WTC11 (cell line): ENCODE measurements around the gene FGF1. TPM values are rescaled to one million over a fixed set of nuclear protein-coding genes. Genes with fewer than 3 reads are reported as not detected.

Source experiments
- ATAC-seq: fragments of 200-7000 bp; cut with Tn5 transposase; 2 replicates; pipeline ENCODE4 v1.10.0; 2021; ENCODE audit warnings: mild to moderate bottlenecking, moderate library complexity
- CTCF ChIA-PET: fragments of 300-600 bp; sonication (Branson Sonifier 250); formaldehyde crosslinking; loops from one replicate; lab custom pipeline; 2021; ENCODE audit warnings: antibody characterized with exemption; lab: Charles Lee
- POLR2A ChIA-PET: fragments of 350-600 bp; sonication (Branson Sonifier 250); formaldehyde crosslinking; loops from one replicate; lab custom pipeline; 2021; ENCODE audit warnings: antibody characterized with exemption; lab: Charles Lee
- DNase-seq: peaks from one replicate; pipeline ENCODE4 v3.0.0; 2021; ENCODE audit warnings: low spot score
- H3K27ac Mint-ChIP-seq: 2 replicates; pipeline ENCODE4 v1.8.0; 2021; ENCODE audit warnings: mixed read lengths
- H3K27me3 Mint-ChIP-seq: 2 replicates; pipeline ENCODE4 v1.8.0; 2021; ENCODE audit warnings: low read depth, mild to moderate bottlenecking, moderate library complexity, mixed read lengths
- H3K36me3 Mint-ChIP-seq: 2 replicates; pipeline ENCODE4 v1.8.0; 2021; ENCODE audit warnings: mixed read lengths
- H3K4me1 Mint-ChIP-seq: 2 replicates; pipeline ENCODE4 v1.8.0; 2022; ENCODE audit warnings: mixed read lengths
- H3K4me3 Mint-ChIP-seq: 2 replicates; pipeline ENCODE4 v1.8.0; 2021; ENCODE audit warnings: mild to moderate bottlenecking, moderate library complexity, mixed read lengths
- H3K9me3 Mint-ChIP-seq: 2 replicates; pipeline ENCODE4 v1.8.0; 2021; ENCODE audit warnings: mixed read lengths
- ATF3 ChIP-seq: sonication (generic); formaldehyde crosslinking; conservative IDR thresholded peaks from 2 replicates; pipeline ENCODE4 v1.8.1; 2022; ENCODE audit warnings: mild to moderate bottlenecking, missing genetic modification reagents
- CDX4 ChIP-seq: fragments of 250-450 bp; sonication (Bioruptor Pico); IDR thresholded peaks from 2 replicates; pipeline ENCODE4 v1.9.0; 2021; ENCODE audit warnings: moderate library complexity, mild to moderate bottlenecking, inconsistent platforms, borderline replicate concordance
- ERG ChIP-seq: fragments of 250-450 bp; sonication (Bioruptor Pico); IDR thresholded peaks from 2 replicates; pipeline ENCODE4 v1.8.0; 2021; ENCODE audit warnings: mild to moderate bottlenecking
- ESRRA ChIP-seq: sonication (generic); formaldehyde crosslinking; IDR thresholded peaks from 2 replicates; pipeline ENCODE4 v1.8.1; 2022; ENCODE audit warnings: mild to moderate bottlenecking, missing genetic modification reagents, borderline replicate concordance
- FOXK1 ChIP-seq: sonication (generic); formaldehyde crosslinking; IDR thresholded peaks from 2 replicates; pipeline ENCODE4 v1.8.0; 2022; ENCODE audit warnings: mild to moderate bottlenecking, moderate library complexity, missing genetic modification reagents
- GABPB1 ChIP-seq: sonication (generic); formaldehyde crosslinking; IDR thresholded peaks from 2 replicates; pipeline ENCODE4 v1.8.1; 2023; ENCODE audit warnings: mild to moderate bottlenecking, missing genetic modification reagents
- IRF1 ChIP-seq: sonication (generic); formaldehyde crosslinking; IDR thresholded peaks from 2 replicates; pipeline ENCODE4 v1.8.0; 2023; ENCODE audit warnings: missing genetic modification reagents
- MXD4 ChIP-seq: fragments of 250-450 bp; sonication (Bioruptor Pico); IDR thresholded peaks from 2 replicates; pipeline ENCODE4 v1.8.0; 2021; ENCODE audit warnings: mild to moderate bottlenecking, moderate library complexity, borderline replicate concordance
- NFATC4 ChIP-seq: fragments of 250-450 bp; sonication (Bioruptor Pico); IDR thresholded peaks from 2 replicates; pipeline ENCODE4 v1.9.0; 2021; ENCODE audit warnings: mild to moderate bottlenecking
- NFYB ChIP-seq: sonication (generic); formaldehyde crosslinking; conservative IDR thresholded peaks from 2 replicates; pipeline ENCODE4 v1.8.0; 2022; ENCODE audit warnings: low read depth, missing genetic modification reagents
- NR1H2 ChIP-seq: sonication (generic); formaldehyde crosslinking; IDR thresholded peaks from 2 replicates; pipeline ENCODE4 v1.9.0; 2021; ENCODE audit warnings: mild to moderate bottlenecking, moderate library complexity, missing genetic modification reagents
- PRDM15 ChIP-seq: sonication (generic); formaldehyde crosslinking; IDR thresholded peaks from 2 replicates; pipeline ENCODE4 v1.8.0; 2022; ENCODE audit warnings: missing genetic modification reagents
- SMAD4 ChIP-seq: sonication (generic); formaldehyde crosslinking; IDR thresholded peaks from 2 replicates; pipeline ENCODE4 v1.8.0; 2022; ENCODE audit warnings: mild to moderate bottlenecking, missing genetic modification reagents
- TEAD1 ChIP-seq: sonication (generic); formaldehyde crosslinking; IDR thresholded peaks from 2 replicates; pipeline ENCODE4 v1.8.0; 2022; ENCODE audit warnings: mild to moderate bottlenecking, missing genetic modification reagents
- USF2 ChIP-seq: sonication (generic); formaldehyde crosslinking; IDR thresholded peaks from 2 replicates; pipeline ENCODE4 v1.8.1; 2023; ENCODE audit warnings: mild to moderate bottlenecking, missing genetic modification reagents, moderate library complexity
- ZNF138 ChIP-seq: sonication (generic); formaldehyde crosslinking; conservative IDR thresholded peaks from 2 replicates; pipeline ENCODE4 v1.8.1; 2022; ENCODE audit warnings: mild to moderate bottlenecking, moderate library complexity, missing genetic modification reagents
- ZNF425 ChIP-seq: fragments of 250-450 bp; sonication (Bioruptor Pico); conservative IDR thresholded peaks from 2 replicates; pipeline ENCODE4 v1.9.0; 2021; ENCODE audit warnings: mild to moderate bottlenecking
- ZSCAN18 ChIP-seq: fragments of 250-450 bp; sonication (Bioruptor Pico); IDR thresholded peaks from 2 replicates; pipeline ENCODE4 v2.1.2; 2022; ENCODE audit warnings: mild to moderate bottlenecking, moderate library complexity
- total RNA-seq: library from RNA; stranded (reverse); gene quantifications from 3 replicates; pipeline ENCODE4 v1.2.3, GENCODE V29; 2021

FGF1 gene
- total RNA-seq, 1 experiment from 2014 or later, result 0.55 TPM

- H3K27me3 Mint-ChIP-seq, result no peaks in the 10 kb centered on the region
- TF ChIP-seq ATF3 (CRISPR knock-in tag) (no peak), MXD4 (CRISPR knock-in tag) (no peak), CDX4 (no peak), GABPB1 (no peak), USF2 (CRISPR knock-in tag) (no peak)
- peaks cover 6% of the 10 kb centered on the region for H3K9me3 Mint-ChIP-seq
- no peak overlapping the region for H3K27ac Mint-ChIP-seq
- no peak overlapping the region for H3K4me3 Mint-ChIP-seq
- ChIA-PET POLR2A (no interaction called here), CTCF (interaction anchor here (1.1 kb wide), 1 partner anchor 37 kb away, joined by 3 read pairs; no protein-coding TSS in a partner anchor)
- H3K4me1 Mint-ChIP-seq, result peaks cover 12% of the 10 kb centered on the region
- H3K36me3 Mint-ChIP-seq, result no peaks in the 10 kb centered on the region
- ATAC-seq, result no peak
- DNase-seq, result no peak
Observed at GRCh38 chr5:142661957-142662356, 23.9 kb downstream of the FGF1 start.

- H3K9me3 Mint-ChIP-seq, result peaks cover 6% of the 10 kb centered on the region
- no peak for TF ChIP-seq ZNF138
- no peak for TF ChIP-seq NFYB (CRISPR knock-in tag)
- TF ChIP-seq ZSCAN18 (CRISPR knock-in tag), result no peak
- no peak for TF ChIP-seq ERG (CRISPR knock-in tag)
- TF ChIP-seq NFATC4 (CRISPR knock-in tag), result no peak
- TF ChIP-seq ZNF425, result no peak
- TF ChIP-seq PRDM15 (CRISPR knock-in tag), result no peak
- TF ChIP-seq TEAD1, result no peak
- TF ChIP-seq FOXK1 (CRISPR knock-in tag), result no peak
- no peak for TF ChIP-seq IRF1 (CRISPR knock-in tag)
- no peak for TF ChIP-seq ESRRA
- TF ChIP-seq CDX4, result no peak
- no peak for TF ChIP-seq NR1H2 (CRISPR knock-in tag)
- no peak for TF ChIP-seq SMAD4 (CRISPR knock-in tag)
- POLR2A ChIA-PET, result interaction anchor here (1.1 kb wide), 1 partner anchor 24 kb away, joined by 3 read pairs; no protein-coding TSS in a partner anchor
- no peaks in the 10 kb centered on the region for H3K36me3 Mint-ChIP-seq
- H3K4me1 Mint-ChIP-seq, result peaks cover 12% of the 10 kb centered on the region
- H3K4me3 Mint-ChIP-seq, result no peak overlapping the region
- ATAC-seq, result no peak
- CTCF ChIA-PET, result interaction anchor here (2.4 kb wide), 1 partner anchor 52 kb away, joined by 11 read pairs; no protein-coding TSS in a partner anchor
- DNase-seq, result no peak
- H3K27ac Mint-ChIP-seq, result no peak overlapping the region
- H3K27me3 Mint-ChIP-seq, result no peaks in the 10 kb centered on the region
Observed at GRCh38 chr5:142661143-142661542, 24.7 kb downstream of the FGF1 start.
